ENCODE data around the gene GSTP1.
A peak's percentile ranks its signal among the peaks of the same experiment; 100 is the strongest.
"Not testable (repeated sequence)": the region's sequence is repeated elsewhere in the genome, so short reads cannot be mapped to it uniquely, and the experiment has no call there.

Gene GSTP1

DNA sequence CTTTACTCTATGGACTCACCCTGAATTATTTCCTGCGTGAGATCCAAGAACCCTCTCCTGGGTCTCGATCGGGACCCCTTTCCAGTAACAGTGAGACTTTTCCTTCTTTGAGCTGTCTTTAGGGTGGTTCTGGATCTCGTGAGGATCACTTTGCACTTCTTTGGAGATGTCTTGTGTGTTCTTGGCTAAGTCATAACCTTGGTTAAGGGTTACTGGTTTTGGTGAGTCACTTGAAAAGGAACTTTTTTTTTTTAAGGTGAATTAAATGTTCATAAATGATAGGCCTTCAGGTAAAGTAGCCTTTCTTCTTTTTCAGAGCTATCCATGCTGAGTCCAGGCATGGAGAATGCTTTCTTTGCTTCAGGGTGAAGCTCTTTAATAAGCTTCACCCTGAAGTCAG lies 19.4 kb upstream of the GSTP1 start:
- no peak for DNase-seq

DNA sequence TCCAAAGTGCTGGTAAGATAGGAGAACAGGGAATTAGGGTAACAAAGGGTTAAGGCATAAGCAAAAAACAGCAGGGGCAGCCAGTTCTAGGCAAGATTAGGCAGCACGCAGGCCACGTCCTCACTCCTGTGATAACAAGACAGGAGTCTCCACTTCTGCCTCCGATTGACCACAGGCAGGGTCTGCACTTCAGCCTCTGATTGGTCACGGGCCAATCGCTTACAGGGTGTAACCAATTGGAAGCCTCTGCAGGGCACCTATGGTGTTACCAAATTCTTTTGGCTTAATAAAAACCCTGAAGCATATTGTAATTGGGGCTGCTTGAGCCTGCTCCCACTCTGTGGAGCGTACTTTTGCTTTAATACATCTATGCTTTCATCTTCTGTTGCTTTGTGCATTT lies 12.2 kb upstream of the GSTP1 start:
- no peak for DNase-seq

DNA sequence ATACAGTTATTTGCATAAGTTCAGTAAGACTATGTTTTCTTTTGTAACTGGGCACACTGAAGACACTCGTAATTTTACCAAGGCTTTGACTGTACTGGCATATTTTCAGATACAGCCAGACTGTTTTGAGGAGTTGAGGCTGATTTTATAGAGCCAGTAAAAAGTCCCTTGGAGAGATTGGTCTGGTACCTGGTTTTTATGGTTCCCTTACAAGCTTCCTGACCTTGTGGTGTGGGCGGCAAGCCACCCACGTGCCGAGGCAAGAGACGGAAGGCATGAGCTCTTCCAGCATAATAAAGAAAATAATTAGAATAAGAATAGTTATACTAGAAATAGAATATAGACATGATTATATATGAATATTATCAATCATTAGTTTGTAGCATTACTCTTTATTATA lies 11.3 kb upstream of the GSTP1 start:
- DNase-seq = no peak

DNA sequence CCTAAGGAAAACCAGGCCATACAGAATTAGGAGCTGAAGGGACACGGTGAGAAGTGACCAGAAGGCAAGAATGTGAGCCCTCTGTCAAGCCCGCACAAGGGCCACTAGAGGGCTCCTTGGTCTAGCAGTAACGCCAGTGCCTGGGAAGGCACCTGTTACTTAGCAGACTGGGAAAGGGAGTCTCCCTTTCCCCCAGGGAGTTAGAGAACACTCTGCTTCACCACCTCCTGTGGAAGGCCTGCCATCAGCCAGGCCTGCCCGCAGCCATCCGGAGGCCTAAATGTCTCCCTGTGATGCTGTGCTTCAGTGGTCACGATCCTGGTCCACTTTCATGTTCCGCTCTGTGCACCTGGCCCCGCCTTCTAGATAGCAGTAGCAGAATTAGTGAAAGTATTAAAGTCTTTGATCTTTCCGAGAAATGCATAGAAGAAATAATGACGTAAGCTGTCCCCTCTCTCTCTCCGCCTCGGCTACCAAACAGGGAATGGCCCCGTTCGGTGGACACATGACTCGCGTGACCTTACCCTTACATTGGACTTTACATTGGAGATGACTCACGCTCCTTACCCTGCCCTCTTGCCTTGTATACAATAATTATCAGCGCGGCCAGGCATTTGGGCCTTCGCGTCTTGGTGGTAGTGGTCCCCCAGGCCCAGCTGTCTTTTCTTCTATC lies 10.7 kb upstream of the GSTP1 start:
- DNase-seq = peak; percentile 24

DNA sequence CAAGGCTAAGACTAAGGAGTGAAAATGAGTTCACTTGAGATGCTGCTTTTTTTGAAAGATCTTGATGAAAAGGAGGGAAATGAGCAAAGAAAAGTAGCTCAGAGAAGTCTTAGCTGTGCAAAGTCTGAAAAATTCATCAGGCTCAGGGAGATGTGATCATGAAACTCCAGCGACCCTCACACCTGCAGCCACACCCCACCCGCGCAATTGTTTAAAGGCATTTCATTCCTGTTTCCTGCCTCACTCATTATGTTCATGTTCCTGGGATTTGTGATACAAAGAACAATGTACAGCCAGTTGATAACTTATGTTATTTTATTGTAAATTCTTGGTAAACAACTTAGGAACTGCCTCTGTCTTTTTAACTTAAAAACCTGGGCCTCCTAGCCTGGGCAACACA lies 8.7 kb upstream of the GSTP1 start:
- no peak for DNase-seq

DNA sequence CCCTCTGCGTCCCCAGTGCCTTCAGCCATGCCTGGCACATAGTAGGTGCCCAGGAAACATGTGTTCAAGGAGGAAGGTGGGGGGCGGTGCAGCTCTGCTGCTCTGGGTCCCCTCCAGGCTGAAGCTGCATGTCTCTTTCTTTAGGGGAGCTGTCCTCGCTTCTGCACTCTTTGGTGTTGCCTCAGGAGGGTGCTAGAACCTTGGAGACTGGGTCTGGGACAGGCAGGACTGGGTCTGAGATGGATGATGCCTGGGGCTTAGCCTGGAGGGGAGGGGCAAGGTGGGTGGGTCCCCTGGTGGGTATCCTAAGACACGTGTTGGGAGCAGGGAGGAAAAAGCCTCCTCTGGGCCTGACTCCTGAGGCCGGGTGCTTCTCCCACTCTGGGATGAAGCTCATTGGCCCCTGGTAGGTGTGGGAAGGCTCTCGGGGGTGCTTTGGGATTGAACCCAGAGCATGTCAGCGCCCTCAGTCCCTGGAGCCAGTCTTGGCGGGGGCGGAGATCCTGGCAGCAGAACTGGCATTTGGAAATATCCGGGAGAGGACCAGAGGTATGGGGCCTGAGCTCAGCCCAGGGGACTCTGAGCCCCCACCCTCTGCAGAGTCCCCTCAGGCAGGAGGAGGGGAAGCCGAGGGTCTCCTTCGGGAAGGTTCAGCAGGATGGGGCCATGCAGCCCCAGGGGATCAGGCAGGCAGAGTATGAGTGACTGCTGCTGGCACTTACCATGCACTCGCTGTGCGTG lies 6.7 kb upstream of the GSTP1 start:
- no peak for DNase-seq

DNA sequence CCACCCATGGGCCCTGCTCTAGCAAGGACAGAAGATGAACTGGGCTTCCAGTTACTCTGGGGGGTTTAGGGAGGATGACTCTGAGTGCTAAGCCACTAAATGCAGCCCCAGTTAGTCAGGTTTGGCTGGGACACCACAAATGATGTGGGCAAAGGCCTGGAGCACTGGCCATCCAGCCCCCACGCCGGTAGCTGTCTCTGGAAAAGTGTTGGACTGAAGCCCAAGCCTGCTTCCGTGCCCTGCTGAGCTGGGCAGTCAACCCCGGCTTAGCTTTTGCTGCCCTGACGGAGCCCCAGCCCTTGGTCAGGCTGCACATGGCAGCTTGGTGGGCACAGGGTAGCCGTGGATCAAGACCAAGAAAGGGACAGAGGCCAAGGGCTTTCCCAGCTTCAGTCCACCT lies 5.7 kb upstream of the GSTP1 start:
- no peak for DNase-seq

DNA sequence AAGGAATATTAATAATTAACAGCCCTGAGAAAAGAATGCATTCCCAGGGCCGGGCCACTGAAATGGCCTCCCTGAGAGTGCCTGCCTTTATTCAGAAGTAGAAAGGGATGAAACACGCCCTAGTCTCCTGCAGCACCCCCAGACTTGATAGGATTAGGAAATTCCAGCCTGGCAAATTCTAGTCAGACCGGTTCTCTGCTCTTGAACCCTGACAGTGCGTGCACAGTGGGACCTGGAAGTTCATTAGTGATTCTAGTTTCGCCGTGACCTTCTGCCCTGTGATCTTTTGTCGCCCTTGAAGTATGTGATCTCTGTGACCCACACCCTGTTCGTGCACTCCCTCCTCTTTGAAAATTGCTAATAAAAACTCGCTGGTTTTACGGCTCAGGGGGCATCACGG lies 2.1 kb upstream of the GSTP1 start:
- DNase-seq = no peak

DNA sequence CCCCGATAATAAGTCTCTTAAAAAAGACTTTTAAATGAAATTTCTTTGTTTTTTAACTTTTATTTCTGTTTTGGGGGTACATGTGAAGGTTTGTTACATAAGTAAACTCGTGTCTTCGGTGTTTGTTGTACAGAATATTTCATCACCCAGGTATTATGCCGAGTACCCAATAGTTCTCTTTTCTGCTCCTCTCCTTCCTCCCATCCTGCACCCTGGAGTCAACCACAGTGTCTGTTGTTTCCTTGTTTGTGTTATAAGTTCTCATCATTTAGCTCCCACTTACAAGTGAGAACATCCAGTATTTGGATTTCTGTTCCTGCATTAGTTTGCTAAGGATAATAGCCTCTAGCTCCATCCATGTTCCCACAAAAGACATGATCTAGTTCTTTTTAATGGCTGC lies 1.6 kb upstream of the GSTP1 start:
- DNase-seq = no peak

DNA sequence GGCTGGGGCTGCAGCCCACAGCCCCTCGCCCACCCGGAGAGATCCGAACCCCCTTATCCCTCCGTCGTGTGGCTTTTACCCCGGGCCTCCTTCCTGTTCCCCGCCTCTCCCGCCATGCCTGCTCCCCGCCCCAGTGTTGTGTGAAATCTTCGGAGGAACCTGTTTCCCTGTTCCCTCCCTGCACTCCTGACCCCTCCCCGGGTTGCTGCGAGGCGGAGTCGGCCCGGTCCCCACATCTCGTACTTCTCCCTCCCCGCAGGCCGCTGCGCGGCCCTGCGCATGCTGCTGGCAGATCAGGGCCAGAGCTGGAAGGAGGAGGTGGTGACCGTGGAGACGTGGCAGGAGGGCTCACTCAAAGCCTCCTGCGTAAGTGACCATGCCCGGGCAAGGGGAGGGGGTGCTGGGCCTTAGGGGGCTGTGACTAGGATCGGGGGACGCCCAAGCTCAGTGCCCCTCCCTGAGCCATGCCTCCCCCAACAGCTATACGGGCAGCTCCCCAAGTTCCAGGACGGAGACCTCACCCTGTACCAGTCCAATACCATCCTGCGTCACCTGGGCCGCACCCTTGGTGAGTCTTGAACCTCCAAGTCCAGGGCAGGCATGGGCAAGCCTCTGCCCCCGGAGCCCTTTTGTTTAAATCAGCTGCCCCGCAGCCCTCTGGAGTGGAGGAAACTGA lies 731 bp downstream of the GSTP1 start:
- DNase-seq = peak; percentile 38

DNA sequence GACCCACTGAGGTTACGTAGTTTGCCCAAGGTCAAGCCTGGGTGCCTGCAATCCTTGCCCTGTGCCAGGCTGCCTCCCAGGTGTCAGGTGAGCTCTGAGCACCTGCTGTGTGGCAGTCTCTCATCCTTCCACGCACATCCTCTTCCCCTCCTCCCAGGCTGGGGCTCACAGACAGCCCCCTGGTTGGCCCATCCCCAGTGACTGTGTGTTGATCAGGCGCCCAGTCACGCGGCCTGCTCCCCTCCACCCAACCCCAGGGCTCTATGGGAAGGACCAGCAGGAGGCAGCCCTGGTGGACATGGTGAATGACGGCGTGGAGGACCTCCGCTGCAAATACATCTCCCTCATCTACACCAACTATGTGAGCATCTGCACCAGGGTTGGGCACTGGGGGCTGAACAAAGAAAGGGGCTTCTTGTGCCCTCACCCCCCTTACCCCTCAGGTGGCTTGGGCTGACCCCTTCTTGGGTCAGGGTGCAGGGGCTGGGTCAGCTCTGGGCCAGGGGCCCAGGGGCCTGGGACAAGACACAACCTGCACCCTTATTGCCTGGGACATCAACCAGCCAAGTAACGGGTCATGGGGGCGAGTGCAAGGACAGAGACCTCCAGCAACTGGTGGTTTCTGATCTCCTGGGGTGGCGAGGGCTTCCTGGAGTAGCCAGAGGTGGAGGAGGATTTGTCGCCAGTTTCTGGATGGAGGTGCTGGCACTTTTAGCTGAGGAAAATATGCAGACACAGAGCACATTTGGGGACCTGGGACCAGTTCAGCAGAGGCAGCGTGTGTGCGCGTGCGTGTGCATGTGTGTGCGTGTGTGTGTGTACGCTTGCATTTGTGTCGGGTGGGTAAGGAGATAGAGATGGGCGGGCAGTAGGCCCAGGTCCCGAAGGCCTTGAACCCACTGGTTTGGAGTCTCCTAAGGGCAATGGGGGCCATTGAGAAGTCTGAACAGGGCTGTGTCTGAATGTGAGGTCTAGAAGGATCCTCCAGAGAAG lies 1.6 kb downstream of the GSTP1 start:
- DNase-seq = no peak

DNA sequence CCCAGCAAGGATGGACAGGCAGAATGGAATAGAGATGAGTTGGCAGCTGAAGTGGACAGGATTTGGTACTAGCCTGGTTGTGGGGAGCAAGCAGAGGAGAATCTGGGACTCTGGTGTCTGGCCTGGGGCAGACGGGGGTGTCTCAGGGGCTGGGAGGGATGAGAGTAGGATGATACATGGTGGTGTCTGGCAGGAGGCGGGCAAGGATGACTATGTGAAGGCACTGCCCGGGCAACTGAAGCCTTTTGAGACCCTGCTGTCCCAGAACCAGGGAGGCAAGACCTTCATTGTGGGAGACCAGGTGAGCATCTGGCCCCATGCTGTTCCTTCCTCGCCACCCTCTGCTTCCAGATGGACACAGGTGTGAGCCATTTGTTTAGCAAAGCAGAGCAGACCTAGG lies 2.3 kb downstream of the GSTP1 start:
- no peak for DNase-seq

DNA sequence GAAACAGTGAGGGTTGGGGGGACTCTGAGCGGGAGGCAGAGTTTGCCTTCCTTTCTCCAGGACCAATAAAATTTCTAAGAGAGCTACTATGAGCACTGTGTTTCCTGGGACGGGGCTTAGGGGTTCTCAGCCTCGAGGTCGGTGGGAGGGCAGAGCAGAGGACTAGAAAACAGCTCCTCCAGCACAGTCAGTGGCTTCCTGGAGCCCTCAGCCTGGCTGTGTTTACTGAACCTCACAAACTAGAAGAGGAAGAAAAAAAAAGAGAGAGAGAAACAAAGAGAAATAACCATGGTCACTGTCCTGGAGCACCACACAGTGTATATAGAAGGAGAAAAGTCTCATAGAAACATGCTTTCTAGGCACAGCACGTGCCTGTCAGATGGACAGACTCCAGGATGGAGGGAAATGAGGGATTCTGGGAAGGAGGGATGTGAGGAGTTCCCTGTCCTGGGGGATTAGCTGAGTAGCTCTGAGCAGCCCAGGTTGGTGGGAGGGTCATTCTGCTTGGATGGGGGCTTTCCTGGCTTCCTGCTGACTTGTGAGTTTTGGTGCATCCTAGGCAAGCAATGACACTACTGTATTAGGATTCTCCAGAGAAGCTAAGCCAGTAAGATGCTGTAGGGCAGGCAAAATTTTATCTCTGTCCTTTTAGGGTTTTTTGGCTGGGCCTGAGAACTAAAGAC lies 3.1 kb downstream of the GSTP1 start:
- no peak for DNase-seq

DNA sequence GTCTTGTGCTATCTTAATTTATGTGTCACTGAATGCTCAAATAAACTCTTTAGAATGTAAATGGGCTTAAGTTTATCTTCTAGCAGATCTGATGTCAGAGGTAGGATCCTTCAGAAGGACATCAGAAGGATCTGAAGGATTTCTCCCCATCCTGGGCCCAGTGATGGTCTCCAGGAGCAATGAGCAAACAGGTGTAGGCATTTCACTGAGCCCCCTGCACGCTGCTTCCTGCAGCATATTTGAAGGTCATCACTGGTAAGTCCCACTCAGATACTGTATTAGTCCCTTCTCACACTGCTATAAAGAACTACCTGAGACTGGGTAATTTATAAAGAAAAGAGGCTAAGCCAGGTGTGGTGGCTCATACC lies 4.5 kb downstream of the GSTP1 start:
- DNase-seq = no peak

DNA sequence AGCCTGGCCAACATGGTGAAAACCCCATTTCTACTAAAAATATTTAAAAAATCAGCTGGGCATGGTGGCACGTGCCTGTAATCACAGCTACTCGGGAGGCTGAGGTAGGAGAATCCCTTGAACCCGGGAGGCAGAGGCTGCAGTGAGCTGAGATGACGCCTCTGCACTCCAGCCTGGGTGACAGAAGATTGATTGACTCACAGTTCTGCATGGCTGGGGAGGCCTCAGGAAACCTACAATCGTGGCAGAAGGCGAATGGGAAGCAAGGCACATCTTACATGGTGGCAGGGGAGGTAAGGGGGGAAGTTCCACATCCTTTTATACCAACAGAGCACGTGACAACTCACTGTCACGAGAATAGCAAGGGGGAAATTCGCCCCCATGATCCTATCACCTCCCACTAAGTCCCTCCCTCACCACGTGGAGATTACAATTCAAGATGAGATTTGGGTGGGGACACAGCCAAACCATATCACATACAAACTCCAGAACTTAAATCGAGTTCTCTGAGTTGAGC lies 5.3 kb downstream of the GSTP1 start:
- not testable (repeated sequence) for DNase-seq

DNA sequence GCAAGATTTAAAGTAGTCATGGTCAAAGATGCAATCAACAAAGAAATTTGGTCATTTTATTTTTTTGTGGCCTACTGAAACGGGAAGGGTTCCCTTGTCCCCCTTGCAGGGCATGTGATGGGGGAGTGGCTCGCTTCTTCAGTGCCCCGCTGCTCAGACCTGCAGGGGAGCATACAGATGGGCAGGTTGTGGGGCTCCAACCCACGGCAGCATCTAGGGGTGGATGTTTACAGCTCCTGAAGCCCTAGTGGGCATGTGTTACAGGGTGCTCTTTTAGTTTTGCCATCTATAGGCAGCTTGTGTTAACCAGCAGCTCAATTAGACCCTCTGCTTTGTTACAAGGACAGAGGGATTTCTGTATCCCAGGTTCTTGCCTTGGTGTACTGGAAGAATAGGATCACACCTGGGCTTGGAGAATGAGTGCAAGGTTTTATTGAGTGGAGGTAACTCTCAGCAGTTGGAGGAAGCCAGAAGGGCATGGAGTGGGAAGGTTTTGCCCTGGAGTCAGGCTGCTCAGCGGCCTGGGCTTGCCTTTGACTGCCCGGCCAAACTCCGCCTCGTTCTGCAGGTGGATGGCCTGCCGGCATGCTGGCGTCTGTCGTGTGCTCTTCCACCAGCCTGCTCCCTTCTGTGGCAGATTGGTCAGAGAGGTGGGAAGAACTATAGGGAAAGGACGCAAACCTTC lies 9.4 kb downstream of the GSTP1 start:
- DNase-seq = no peak

DNA sequence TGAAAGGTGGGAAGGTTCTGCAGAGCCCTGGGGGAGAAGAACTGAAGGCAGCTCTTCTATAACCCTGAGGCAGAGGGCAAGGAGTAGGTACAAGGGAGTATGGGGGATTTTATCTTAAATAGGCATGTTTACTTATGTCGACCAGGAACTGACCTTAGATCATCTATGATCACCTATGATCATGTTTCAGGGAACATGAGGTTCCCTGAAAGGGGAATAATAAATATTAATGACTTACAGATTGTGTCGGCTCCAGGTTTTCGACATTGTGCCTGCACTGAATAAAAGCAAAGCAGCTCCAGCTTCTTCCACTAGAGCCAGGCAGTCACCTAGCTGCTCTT lies 9.9 kb downstream of the GSTP1 start:
- no peak for DNase-seq

DNA sequence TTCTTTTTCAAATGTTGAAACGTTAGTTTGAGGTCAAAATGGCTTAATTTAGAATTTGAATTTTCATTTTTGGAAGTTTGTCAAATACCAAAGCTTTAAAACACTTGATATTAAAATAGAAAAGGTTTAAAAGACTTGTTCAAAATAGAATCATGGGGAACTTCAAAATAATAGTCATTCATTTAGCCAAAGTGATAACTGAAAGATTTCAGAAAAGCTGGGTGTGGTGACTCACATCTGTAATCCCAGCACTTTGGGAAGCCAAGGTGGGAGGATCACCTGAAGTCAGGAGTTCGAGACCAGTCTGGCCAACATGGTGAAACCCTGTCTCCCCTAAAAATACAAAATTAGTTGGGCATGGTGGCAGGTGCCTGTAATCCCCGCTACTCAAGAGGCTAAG lies 10.9 kb downstream of the GSTP1 start:
- no peak for DNase-seq

DNA sequence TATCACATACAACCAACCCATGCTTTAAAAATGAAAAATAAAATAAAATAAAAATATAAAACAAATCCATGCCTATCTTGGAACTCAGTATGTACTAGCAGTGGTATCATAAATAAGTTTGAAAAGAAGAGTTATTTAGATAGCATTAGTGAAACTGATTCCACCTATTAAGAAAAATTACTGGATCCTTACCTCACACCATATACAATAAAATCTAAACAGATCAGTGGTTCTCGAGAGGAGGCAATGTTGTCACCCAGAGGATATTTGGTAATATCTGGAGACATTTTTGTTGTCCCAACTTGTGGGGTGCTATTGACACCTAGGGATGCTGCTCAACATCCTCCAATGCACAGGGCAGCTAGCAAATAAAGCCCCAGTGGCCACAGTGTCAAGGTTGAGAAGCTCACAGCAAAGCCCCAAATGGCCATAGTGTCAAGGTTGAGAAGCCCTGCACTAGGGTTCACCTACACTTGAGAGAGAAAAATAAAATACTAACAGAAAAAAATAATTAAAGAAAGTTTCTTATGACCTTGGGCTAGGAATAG lies 13.2 kb downstream of the GSTP1 start:
- DNase-seq = no peak

DNA sequence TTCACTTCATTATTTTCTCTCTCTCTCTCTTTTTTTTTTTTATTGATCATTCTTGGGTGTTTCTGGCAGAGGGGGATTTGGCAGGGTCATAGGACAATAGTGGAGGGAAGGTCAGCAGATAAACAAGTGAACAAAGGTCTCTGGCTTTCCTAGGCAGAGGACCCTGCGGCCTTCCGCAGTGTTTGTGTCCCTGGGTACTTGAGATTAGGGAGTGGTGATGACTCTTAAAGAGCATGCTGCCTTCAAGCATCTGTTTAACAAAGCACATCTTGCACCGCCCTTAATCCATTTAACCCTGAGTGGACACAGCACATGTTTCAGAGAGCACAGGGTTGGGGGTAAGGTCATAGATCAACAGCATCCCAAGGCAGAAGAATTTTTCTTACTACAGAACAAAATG lies 13.8 kb downstream of the GSTP1 start:
- DNase-seq = not testable (repeated sequence)

DNA sequence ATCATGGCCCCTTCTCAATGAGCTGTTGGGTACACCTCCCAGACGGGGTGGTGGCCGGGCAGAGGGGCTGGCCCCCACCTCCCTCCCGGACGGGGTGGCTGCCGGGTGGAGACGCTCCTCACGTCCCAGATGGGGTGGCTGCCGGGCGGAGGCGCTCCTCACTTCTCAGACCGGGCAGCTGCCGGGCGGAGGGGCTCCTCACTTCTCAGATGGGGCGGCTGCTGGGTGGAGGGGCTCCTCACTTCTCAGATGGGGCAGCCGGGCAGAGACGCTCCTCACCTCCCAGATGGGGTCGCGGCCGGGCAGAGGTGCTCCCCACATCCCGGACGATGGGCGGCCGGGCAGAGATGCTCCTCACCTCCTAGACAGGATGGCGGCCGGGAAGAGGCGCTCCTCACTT lies 14.4 kb downstream of the GSTP1 start:
- not testable (repeated sequence) for DNase-seq

All from activated naive CD4-positive, alpha-beta T cell treated with anti-CD3 and anti-CD28 coated beads, Interleukin-2, amount 50 U/mL, for 16 hours (primary cell).